NB4 (cell line): ENCODE data around the gene DNAJC3.

Source experiments
- CTCF ChIP-seq: IDR thresholded peaks from one replicate; pipeline ENCODE4 v1.5.1; 2012; ENCODE audit warnings: low read depth, low read length
- MAX ChIP-seq: IDR thresholded peaks from 2 replicates; pipeline ENCODE4 v1.6.1; 2011; ENCODE audit warnings: low read depth, low read length
- POLR2A ChIP-seq: IDR thresholded peaks from 2 replicates; pipeline ENCODE4 v1.6.1; 2011; ENCODE audit warnings: mild to moderate bottlenecking; ENCODE audit not compliant: insufficient read length; ENCODE audit errors: extremely low read depth

GRCh38 chr13:95793018-95793555 lies 116.1 kb downstream of the DNAJC3 start:
- no peak for TF ChIP-seq CTCF
- TF ChIP-seq MAX, result no peak
- TF ChIP-seq POLR2A, result no peak
